Measurements from ENCODE around the gene NOPCHAP1.
"Not testable (repeated sequence)": the region's sequence is repeated elsewhere in the genome, so short reads cannot be mapped to it uniquely, and the experiment has no call there.

The NOPCHAP1 gene

DNA sequence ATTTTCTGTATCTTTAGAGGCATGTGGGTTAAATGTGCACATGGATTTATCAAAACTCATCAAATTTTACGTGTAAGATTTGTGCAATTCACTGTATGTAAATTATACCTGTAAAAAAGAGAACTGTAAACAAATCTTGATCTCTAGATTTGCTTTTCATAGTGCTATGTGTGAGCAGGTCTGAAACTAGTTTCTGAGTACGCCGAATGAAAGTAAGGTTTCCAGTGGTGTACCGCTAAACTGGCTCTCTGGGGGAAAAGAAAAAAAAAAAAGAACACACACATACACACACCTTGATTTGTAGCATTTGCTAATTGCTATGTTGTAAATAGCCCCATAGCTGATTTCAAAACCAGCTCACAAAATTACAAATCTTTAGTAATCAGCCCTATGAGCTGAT lies 19.4 kb upstream of the NOPCHAP1 start:
- DNase-seq, result no peak

- DNase-seq, result peak; percentile 22 to 45
Measured at GRCh38 chr12:104969343-104969742, 16.8 kb upstream of the NOPCHAP1 start.

GRCh38 chr12:104971306-104971705 lies 14.8 kb upstream of the NOPCHAP1 start:
- DNase-seq, result no peak

GRCh38 chr12:104973250-104973649 lies 12.9 kb upstream of the NOPCHAP1 start:
- no peak for DNase-seq

DNA sequence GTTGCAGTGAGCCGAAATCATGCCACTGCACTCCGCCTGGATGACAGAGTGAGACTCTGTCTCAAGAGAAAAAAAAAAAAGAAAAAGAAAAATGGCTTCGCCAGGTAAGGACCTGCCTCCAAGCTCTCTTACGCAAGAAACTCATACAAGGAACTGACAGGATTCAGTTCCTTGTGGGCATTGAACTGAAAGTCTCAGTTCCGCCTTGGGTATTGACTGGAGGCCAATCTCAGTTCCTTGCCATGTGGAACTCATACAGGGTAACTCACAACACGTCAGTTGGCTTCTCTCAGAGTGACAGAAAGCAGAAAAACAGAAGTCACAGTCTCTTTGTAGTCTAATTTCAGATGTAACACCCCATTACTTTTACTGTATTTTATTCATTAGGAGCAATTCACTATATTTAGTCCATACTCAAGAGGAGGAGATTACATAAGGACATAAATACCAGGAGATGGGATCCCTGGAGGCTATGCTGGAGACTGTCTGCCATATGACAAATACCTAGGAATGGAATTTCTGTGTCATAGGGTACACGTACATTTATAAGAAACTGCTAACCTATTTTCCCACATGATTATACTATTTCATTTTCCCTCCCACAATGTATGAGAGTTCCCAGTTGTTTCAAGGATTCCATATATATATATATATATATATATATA lies 11.4 kb upstream of the NOPCHAP1 start:
- DNase-seq, result peak; percentile 90 to 93

DNA sequence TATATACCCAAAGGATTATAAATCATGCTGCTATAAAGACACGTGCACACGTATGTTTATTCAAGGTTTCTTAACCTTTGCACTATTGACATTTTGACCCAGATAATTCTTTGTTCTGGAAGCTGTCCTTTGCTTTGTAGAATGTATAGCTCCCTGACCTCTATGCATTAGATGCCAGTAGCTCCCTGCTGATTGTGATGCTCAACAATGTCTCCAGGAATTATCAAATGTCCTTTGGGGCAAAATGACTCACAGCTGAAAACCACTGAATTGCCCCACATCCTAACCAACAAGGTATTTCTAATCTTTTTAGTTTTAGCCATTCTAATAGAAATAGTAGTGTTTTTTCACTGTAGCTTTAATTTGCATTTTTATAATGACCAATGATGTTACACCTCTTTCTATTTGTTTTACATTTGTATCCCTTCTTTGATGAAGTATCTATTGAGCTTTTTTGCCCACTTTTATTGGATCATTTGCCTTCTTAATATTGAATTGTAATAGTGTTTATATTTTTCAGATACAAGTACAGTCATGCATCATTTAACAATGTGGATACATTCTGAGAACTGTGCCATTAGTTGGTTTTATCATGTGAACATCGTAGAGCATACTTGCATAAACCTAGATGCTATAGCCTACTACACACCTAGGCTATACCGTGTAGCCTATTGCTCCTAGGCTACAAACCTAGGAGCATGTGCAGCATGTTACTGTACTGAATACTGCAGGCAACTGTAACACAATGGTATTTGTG lies 10.4 kb upstream of the NOPCHAP1 start:
- DNase-seq, result no peak

DNA sequence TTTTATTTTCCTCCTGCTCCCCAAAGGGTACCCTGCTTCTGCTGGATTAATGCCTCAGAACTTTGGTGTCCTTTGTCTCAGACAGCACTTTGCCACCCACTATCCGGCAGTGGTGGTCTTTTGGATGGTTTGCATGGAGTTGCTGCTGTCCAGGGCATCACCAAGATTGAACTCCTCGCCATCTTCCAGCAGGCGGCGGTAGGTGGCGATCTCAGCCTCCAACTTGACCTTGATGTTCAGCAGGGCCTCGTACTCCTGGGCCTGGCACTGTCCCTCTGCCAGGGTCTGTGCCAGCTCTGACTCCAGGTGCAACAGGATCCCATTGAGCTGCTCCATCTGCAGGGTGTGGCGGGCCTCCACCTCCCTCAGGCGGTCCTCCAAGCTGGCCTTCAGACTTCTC lies 9.4 kb upstream of the NOPCHAP1 start:
- no peak for DNase-seq

DNA sequence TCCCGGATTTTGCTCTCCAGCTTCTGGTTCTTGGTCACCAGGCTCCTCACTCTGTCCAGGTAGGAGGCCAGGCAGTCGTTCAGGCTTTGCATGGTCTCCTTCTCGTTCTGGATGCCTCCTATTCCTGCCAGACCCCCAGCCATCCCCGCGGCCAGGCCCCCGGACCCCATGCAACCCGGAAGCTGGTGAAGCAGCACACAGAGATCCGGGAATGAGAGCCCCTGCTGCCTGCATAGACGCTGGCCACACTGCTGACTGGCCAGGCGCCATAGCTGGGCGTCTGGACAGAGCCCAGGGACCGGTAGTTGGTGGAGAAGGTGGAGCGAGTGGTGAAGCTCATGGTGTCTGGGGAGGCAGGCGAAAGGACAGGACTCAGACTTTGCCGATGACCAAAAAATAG lies 8.4 kb upstream of the NOPCHAP1 start:
- DNase-seq, result not testable (repeated sequence)

GRCh38 chr12:104985206-104985605 lies 910 bp upstream of the NOPCHAP1 start:
- no peak for DNase-seq

DNA sequence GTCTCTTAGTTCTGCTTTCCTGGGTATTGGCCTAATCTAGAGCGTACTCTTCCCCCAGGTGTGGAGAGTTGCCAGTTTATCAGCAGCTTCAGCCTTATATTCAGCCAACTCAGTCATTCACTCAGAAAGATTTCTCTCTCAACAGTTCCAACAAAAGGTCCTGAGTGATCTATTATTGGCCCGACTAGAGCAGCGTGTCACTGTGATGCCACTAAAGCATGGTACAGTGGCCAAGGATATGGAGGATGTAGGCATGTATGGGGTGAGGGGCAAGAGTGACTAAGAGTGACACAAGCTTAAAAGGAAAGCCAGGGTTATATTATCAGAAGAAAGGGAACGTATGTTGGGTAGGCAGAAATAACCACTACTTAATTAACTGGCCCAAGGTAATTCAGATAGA lies 4.8 kb downstream of the NOPCHAP1 start:
- no peak for DNase-seq

DNA sequence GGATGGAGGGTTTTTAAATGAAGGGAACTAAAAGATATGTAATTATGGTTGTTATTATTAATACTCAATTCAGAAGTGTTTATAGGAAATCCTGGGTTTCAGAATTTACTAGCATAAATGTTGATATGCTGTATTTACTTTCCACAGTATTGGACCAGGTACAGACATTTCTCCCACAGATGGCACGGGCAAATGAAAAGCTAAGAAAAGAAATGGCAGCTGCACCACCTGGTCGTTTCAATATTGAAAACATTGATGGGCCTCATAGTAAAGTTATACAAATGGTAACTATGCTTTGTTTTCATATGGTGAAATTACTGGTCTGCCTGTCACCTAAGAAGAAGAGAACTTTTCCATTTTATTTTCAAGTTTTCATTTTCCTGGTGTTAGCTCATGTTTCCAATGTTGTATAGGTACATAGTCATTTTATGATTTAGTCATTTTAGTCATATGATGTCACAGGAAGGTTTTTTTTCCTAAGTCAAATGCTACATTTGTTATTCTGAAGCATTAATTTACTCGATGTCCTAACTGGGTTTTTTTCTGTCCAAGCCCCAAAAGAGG lies 5.5 kb downstream of the NOPCHAP1 start:
- DNase-seq, result no peak

- peak; percentile 55 to 60 for DNase-seq
Measured at GRCh38 chr12:104994336-104994735, 8.2 kb downstream of the NOPCHAP1 start.

DNA sequence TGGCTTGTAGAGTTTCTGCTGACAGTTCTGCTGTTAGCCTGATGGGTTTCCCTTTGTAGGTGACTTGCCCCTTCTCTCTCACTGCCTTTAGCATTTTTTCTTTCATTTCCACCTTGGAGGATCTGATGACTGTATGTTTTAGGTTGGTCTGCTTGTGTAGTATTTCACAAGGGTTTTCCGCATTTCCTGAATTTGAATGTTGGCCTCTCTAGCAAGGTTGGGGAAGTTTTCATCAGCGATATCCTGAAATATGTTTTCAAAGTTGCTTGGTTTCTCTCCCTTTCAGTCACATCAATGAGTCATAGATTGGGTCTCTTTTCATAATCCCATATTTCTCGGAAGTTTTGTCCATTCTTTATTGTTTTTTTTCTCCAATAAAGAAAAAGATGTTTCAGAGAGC lies 11.4 kb downstream of the NOPCHAP1 start:
- peak; percentile 55 to 64 for DNase-seq

DNA sequence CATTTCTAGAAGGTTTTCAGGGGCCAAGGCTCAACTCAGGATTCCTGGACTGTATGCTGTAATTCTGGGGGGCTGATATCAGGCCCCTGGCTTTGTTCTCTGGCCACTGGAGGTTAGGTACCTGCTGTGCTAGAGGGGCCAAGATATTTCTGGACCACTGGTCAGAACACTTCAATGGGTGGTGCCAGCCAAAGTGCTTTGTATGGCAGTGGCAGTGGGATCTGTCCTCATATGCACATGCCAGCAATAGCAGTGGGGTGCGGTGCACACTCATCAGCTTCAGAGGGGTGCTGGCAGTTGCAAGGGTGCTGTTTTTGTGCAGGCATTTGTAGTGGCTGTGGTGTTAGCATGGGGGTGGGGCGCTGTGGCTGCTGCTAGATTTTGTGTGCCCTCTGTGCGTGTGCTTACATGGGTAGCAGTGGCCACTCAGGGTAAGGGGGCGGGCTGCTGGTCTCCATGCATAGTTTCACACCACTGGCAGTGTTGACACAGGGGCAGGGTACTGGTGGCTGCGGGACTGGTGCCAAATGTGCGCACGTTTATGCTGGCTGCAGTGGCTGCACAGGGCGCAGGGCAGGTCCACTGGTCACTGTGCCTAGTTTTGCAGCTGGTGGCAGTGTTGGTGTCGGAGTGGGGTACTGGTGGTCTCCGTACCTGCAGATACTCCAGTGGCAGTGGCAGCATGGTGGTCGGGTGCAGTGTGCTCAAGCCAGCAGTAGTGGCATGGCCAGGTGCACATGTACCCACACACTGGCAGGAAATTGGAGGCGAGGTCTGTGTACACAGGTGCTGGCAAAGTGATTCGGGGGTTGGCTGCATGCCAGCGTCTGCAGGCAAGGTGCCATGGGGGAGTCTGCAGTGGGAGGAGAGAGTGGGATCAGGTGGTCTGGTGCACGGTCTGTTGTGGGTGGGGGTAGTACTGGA lies 12.6 kb downstream of the NOPCHAP1 start:
- no peak for DNase-seq

- no peak for DNase-seq
Measured at GRCh38 chr12:104999347-104999685, 13.2 kb downstream of the NOPCHAP1 start.

- no peak for DNase-seq
Measured at GRCh38 chr12:105001476-105001875, 15.4 kb downstream of the NOPCHAP1 start.

- peak; percentile 52 to 53 for DNase-seq
Measured at GRCh38 chr12:105013892-105014291, 27.8 kb downstream of the NOPCHAP1 start.

DNA sequence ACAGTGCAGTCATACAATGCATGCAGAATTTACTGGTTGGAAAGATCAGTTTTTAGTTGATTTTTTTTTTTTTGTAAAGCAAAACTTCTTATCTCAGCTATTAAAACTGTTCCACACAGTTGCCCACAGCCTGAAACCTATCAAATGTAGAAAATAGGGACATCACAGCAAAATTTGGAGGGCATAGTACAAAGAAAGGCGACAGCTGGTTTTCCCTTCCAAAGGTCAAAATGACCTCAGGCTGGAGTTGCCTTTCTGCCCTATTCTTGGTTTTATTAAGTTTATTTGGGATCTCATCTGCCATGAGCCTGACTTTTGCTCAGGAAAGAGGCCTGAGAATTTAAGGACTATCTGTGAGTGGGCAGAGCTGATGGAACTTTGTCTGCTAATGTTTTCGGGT lies 28.5 kb downstream of the NOPCHAP1 start:
- no peak for DNase-seq

- DNase-seq, result no peak
Measured at GRCh38 chr12:105015543-105015942, 29.4 kb downstream of the NOPCHAP1 start.

DNA sequence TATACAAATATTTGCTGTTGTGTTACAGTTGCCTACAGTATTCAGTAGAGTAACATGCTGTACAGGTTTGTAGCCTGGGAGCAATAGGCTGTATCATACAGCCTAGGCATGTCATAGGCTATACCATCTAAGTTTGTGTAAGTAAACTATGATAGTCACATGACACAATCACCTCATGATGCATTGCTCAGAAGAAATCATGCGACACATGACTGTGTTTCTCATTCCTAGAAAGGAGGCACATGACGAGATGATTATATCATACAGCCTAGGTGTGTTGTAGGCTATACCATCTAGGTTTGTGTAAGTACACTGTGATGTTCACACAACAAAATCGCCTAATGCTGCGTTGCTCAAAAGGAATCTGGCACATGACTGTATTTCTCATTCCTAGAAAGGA lies 31.9 kb downstream of the NOPCHAP1 start:
- peak; percentile 3 to 36 for DNase-seq

DNA sequence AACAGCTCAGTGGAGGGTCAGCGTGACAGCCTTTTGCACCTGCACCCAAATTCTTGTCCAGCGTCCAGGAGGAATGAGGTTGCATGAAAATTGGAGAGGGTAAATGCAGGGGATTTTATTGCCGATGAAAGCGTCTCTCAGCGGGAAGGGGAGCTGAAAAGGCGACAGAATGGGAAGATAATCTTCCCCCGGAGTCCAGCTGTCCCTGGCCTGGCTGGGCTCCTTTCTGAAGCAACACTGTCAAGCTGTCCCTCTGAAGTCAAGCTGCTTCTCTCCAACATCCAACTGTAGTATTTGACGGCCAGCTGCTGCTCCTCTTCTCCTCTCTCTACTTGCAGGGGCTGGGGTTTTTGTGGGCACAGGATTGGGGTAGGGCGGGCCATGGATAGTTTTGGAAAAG lies 32.7 kb downstream of the NOPCHAP1 start:
- no peak for DNase-seq

- DNase-seq, result no peak
Measured at GRCh38 chr12:105020241-105020962, 34.3 kb downstream of the NOPCHAP1 start.

Data from inflammatory macrophage (primary cell).